Neural cell (in vitro differentiated cells): ENCODE data around the gene TTLL1. TPM values are rescaled to one million over a fixed set of nuclear protein-coding genes. Genes with fewer than 3 reads are reported as not detected.

Source experiments
- H2AFZ ChIP-seq: fragments of 200-600, 300-800 bp; sonication (generic), shearing (Covaris generic); 2 replicates; pipeline ENCODE4 v1.6.0; 2014; ENCODE audit warnings: low read depth, mild to moderate bottlenecking, antibody characterized with exemption, low read length, moderate library complexity
- H3F3A ChIP-seq: fragments of 200-600 bp; shearing (Covaris generic); 2 replicates; pipeline ENCODE4 v1.6.1; 2016; ENCODE audit warnings: mild to moderate bottlenecking, moderate library complexity, mixed read lengths, antibody characterized with exemption, low read length; ENCODE audit not compliant: insufficient read depth, poor library complexity, severe bottlenecking
- H3K27ac ChIP-seq: fragments of 200-600, 300-800 bp; sonication (generic), shearing (Covaris generic); 2 replicates; pipeline ENCODE4 v1.5.1; 2014; ENCODE audit warnings: mild to moderate bottlenecking, low read length, moderate library complexity
- H3K27me3 ChIP-seq: fragments of 300-800, 200-600 bp; sonication (generic), shearing (Covaris generic); 2 replicates; pipeline ENCODE4 v1.6.0; 2014; ENCODE audit warnings: mild to moderate bottlenecking, low read depth, low read length, moderate library complexity; ENCODE audit not compliant: insufficient read depth
- H3K36me3 ChIP-seq: fragments of 300-800, 200-600 bp; sonication (generic), shearing (Covaris generic); 2 replicates; pipeline ENCODE4 v1.5.1; 2014; ENCODE audit warnings: mild to moderate bottlenecking, antibody characterized with exemption, low read length, moderate library complexity; ENCODE audit not compliant: insufficient read depth
- H3K4me2 ChIP-seq: fragments of 300-800, 200-600 bp; sonication (generic), shearing (Covaris generic); 2 replicates; pipeline ENCODE4 v1.6.0; 2014; ENCODE audit warnings: mild to moderate bottlenecking, low read length
- H3K4me3 ChIP-seq: fragments of 300-800, 200-600 bp; sonication (generic), shearing (Covaris generic); 2 replicates; pipeline ENCODE4 v1.5.1; 2014; ENCODE audit warnings: mild to moderate bottlenecking, low read length, moderate library complexity
- H3K79me2 ChIP-seq: fragments of 200-600 bp; shearing (Covaris generic); replicated peaks from 2 replicates; pipeline ENCODE4 v1.6.0; 2014; ENCODE audit warnings: mild to moderate bottlenecking, low read length, moderate library complexity; ENCODE audit not compliant: insufficient read depth
- H3K9ac ChIP-seq: fragments of 300-800, 200-600 bp; sonication (generic), shearing (Covaris generic); 2 replicates; pipeline ENCODE4 v1.6.1; 2016; ENCODE audit warnings: mild to moderate bottlenecking, low read length, mixed read lengths
- H3K9me2 ChIP-seq: fragments of 200-600 bp; shearing (Covaris generic); 2 replicates; pipeline ENCODE4 v1.6.1; 2016; ENCODE audit warnings: mild to moderate bottlenecking, low read length, mixed read lengths; ENCODE audit not compliant: insufficient read depth
- H3K9me3 ChIP-seq: fragments of 200-600, 300-800 bp; sonication (generic), shearing (Covaris generic); 2 replicates; pipeline ENCODE4 v1.6.1; 2016; ENCODE audit warnings: mild to moderate bottlenecking, mixed run types, low read length, moderate library complexity, mixed read lengths
- H4K20me1 ChIP-seq: fragments of 200-600 bp; shearing (Covaris generic); 2 replicates; pipeline ENCODE4 v1.6.1; 2016; ENCODE audit warnings: mild to moderate bottlenecking, mixed run types; ENCODE audit not compliant: insufficient read depth
- CTCF ChIP-seq: fragments of 450-650 bp; IDR thresholded peaks from 2 replicates; pipeline ENCODE4 v1.5.1; 2014; ENCODE audit warnings: antibody characterized with exemption, mild to moderate bottlenecking, moderate library complexity; ENCODE audit not compliant: poor library complexity, severe bottlenecking
- EP300 ChIP-seq: fragments of 450-650 bp; conservative IDR thresholded peaks from 2 replicates; pipeline ENCODE4 v1.6.1; 2014; ENCODE audit warnings: antibody characterized with exemption, mild to moderate bottlenecking, moderate library complexity; ENCODE audit not compliant: poor library complexity, severe bottlenecking
- EZH2 ChIP-seq: fragments of 200-600, 300-800 bp; shearing (Covaris generic), sonication (generic); IDR thresholded peaks from 2 replicates; pipeline ENCODE4 v1.6.1; 2014; ENCODE audit warnings: antibody characterized with exemption, low read length, borderline replicate concordance, mild to moderate bottlenecking; ENCODE audit not compliant: insufficient read depth, poor library complexity, severe bottlenecking
- MXI1 ChIP-seq: fragments of 450-650 bp; conservative IDR thresholded peaks from 2 replicates; pipeline ENCODE4 v1.6.1; 2014; ENCODE audit warnings: antibody characterized with exemption, mild to moderate bottlenecking; ENCODE audit not compliant: poor library complexity, severe bottlenecking
- POLR2AphosphoS5 ChIP-seq: IDR thresholded peaks from 2 replicates; pipeline ENCODE4 v1.6.1; 2012
- RAD21 ChIP-seq: fragments of 450-650 bp; conservative IDR thresholded peaks from 2 replicates; pipeline ENCODE4 v1.6.1; 2014; ENCODE audit warnings: antibody characterized with exemption, mild to moderate bottlenecking, moderate library complexity
- REST ChIP-seq: IDR thresholded peaks from 2 replicates; pipeline ENCODE4 v1.6.1; 2012; ENCODE audit warnings: borderline replicate concordance
- SMC3 ChIP-seq: fragments of 450-650 bp; conservative IDR thresholded peaks from 2 replicates; pipeline ENCODE4 v1.6.1; 2014; ENCODE audit warnings: antibody characterized with exemption, mild to moderate bottlenecking, moderate library complexity; ENCODE audit not compliant: poor library complexity
- TAF1 ChIP-seq: IDR thresholded peaks from 2 replicates; pipeline ENCODE4 v1.6.1; 2012; ENCODE audit warnings: low read depth
- polyA plus RNA-seq: library from polyadenylated mRNA; depleted of rRNA; stranded (reverse); fragments of >200 nt; gene quantifications from 2 replicates; pipeline ENCODE4 v1.2.3, GENCODE V29; 2014

Gene TTLL1
- polyA plus RNA-seq, 1 donor from 2014 or later: 36.3 TPM

- H3K9ac ChIP-seq: no peak overlapping the region
- no peak overlapping the region for H3K4me3 ChIP-seq
- H3K27ac ChIP-seq: no peak overlapping the region
- no peaks in the 10 kb centered on the region for H3K36me3 ChIP-seq
- H2AFZ ChIP-seq: no peak overlapping the region
- H3F3A ChIP-seq: no peaks in the 10 kb centered on the region
- H3K9me2 ChIP-seq: no peaks in the 10 kb centered on the region
- H4K20me1 ChIP-seq: no peaks in the 10 kb centered on the region
- no peak for TF ChIP-seq TAF1
- TF ChIP-seq EP300: no peak
- TF ChIP-seq RAD21: no peak
- TF ChIP-seq MXI1: no peak
- TF ChIP-seq REST: no peak
- no peak for TF ChIP-seq EZH2
- no peak for TF ChIP-seq CTCF
- TF ChIP-seq SMC3: no peak
- TF ChIP-seq POLR2AphosphoS5: no peak
- no peak overlapping the region for H3K4me2 ChIP-seq
- H3K9me3 ChIP-seq: no peaks in the 10 kb centered on the region
- no peaks in the 10 kb centered on the region for H3K27me3 ChIP-seq
- H3K79me2 ChIP-seq: peaks cover 31% of the 10 kb centered on the region
Observed at GRCh38 chr22:43004362-43005035, 84.7 kb downstream of the TTLL1 start.

- Histone ChIP-seq H3K9me2 (no peaks in the 10 kb centered on the region), H3K4me3 (no peak overlapping the region), H3K36me3 (no peaks in the 10 kb centered on the region), H3K9me3 (no peaks in the 10 kb centered on the region), H4K20me1 (no peaks in the 10 kb centered on the region), H2AFZ (no peak overlapping the region), H3K79me2 (peaks cover 26% of the 10 kb centered on the region), H3K27me3 (no peaks in the 10 kb centered on the region), H3K27ac (no peak overlapping the region), H3K9ac (no peak overlapping the region), H3F3A (no peaks in the 10 kb centered on the region), H3K4me2 (no peak overlapping the region)
- TF ChIP-seq REST: no peak
- no peak for TF ChIP-seq EZH2
- no peak for TF ChIP-seq POLR2AphosphoS5
- no peak for TF ChIP-seq MXI1
- TF ChIP-seq SMC3: no peak
- TF ChIP-seq EP300: no peak
- no peak for TF ChIP-seq RAD21
- TF ChIP-seq CTCF: no peak
- no peak for TF ChIP-seq TAF1
Observed at GRCh38 chr22:43002202-43002586, 87.0 kb downstream of the TTLL1 start.
